BJ (cell line): ENCODE data around the gene AGTRAP. TPM values are rescaled to one million over a fixed set of nuclear protein-coding genes. Genes with fewer than 3 reads are reported as not detected.

Experiments used
- CTCF ChIA-PET: fragments of 350-600 bp; formaldehyde crosslinking; extraction: SDS; loops from one replicate; lab custom pipeline; 2021; ENCODE audit warnings: antibody characterized with exemption, inconsistent platforms; lab: Yijun Ruan, JAX
- POLR2A ChIA-PET: fragments of 300-600 bp; sonication (Branson Sonifier 250); formaldehyde crosslinking; extraction: SDS; loops from one replicate; lab custom pipeline; 2021; ENCODE audit warnings: antibody characterized with exemption; lab: Charles Lee
- DNase-seq: peaks from one replicate; pipeline ENCODE4 v3.0.0-alpha.2; 2011; ENCODE audit warnings: low read depth
- H3K27me3 ChIP-seq: 2 replicates; pipeline ENCODE4 v1.6.0; 2011; ENCODE audit warnings: low read length; ENCODE audit not compliant: control insufficient read depth, insufficient read depth
- H3K36me3 ChIP-seq: 2 replicates; pipeline ENCODE4 v1.5.1; 2011; ENCODE audit warnings: low read length; ENCODE audit not compliant: control insufficient read depth, insufficient read depth
- H3K4me3 ChIP-seq: 2 replicates; pipeline ENCODE4 v1.5.1; 2011; ENCODE audit warnings: low read depth, mild to moderate bottlenecking, control low read depth, low read length
- polyA plus RNA-seq: library from polyadenylated mRNA; depleted of rRNA; stranded (reverse); fragments of >200 nt; gene quantifications from 2 replicates; pipeline ENCODE4 v1.2.3, GENCODE V29; 2011
- TF ChIP-seq, protein P1 (sequence below): IDR thresholded peaks from 2 replicates; pipeline ENCODE4 v1.5.1; 2011; ENCODE audit warnings: low read depth, mild to moderate bottlenecking, control low read depth, inconsistent platforms, low read length, moderate library complexity; ENCODE audit not compliant: insufficient read depth

The AGTRAP gene
- polyA plus RNA-seq, 1 experiment = 64.5 TPM

DNA sequence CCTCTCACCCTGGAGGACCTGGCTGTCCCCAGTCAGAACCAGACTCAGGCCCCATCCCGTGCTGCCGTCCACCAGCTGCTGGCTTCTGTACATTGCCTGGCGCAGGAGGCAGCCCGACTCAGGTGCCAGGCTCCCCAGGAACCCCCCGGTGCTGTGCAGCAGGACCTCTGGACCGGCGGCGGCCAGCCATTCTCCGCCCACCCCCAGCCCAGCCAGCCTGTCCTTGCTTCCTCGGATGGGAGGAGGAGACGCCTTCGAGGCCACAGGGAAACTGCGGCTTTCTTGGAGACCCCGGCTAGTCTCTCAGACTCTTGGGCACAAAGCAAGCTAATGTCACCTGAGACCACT lies 30.5 kb downstream of the AGTRAP start:
- Histone ChIP-seq H3K27me3 (peaks cover 9% of the 10 kb centered on the region), H3K4me3 (no peak overlapping the region), H3K36me3 (no peaks in the 10 kb centered on the region)
- no peak for DNase-seq
- ChIA-PET CTCF (no interaction called here), POLR2A (no interaction called here)
- TF ChIP-seq, protein P1, sequence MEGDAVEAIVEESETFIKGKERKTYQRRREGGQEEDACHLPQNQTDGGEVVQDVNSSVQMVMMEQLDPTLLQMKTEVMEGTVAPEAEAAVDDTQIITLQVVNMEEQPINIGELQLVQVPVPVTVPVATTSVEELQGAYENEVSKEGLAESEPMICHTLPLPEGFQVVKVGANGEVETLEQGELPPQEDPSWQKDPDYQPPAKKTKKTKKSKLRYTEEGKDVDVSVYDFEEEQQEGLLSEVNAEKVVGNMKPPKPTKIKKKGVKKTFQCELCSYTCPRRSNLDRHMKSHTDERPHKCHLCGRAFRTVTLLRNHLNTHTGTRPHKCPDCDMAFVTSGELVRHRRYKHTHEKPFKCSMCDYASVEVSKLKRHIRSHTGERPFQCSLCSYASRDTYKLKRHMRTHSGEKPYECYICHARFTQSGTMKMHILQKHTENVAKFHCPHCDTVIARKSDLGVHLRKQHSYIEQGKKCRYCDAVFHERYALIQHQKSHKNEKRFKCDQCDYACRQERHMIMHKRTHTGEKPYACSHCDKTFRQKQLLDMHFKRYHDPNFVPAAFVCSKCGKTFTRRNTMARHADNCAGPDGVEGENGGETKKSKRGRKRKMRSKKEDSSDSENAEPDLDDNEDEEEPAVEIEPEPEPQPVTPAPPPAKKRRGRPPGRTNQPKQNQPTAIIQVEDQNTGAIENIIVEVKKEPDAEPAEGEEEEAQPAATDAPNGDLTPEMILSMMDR = no peak

GRCh38 chr1:11767922-11768704 lies 32.2 kb downstream of the AGTRAP start:
- CTCF ChIA-PET = interaction anchor here (0.9 kb wide), 1 partner anchor 51 kb away, joined by 3 read pairs; no protein-coding TSS in a partner anchor

GRCh38 chr1:11768821-11769220 lies 32.9 kb downstream of the AGTRAP start:
- Histone ChIP-seq H3K36me3 (no peaks in the 10 kb centered on the region), H3K27me3 (peaks cover 4% of the 10 kb centered on the region), H3K4me3 (no peak overlapping the region)
- CTCF ChIA-PET = interaction anchor here (0.9 kb wide), 1 partner anchor 50 kb away, joined by 3 read pairs; no protein-coding TSS in a partner anchor
- POLR2A ChIA-PET = no interaction called here
- DNase-seq = no peak
- TF ChIP-seq, protein P1 = no peak

More at GRCh38 chr1:11767922-11768704, 32.2 kb downstream of the AGTRAP start:
- H3K36me3 ChIP-seq = no peaks in the 10 kb centered on the region
- POLR2A ChIA-PET = no interaction called here
- DNase-seq = no peak
- TF ChIP-seq, protein P1 = no peak
- no peak overlapping the region for H3K4me3 ChIP-seq
- peaks cover 4% of the 10 kb centered on the region for H3K27me3 ChIP-seq

DNA sequence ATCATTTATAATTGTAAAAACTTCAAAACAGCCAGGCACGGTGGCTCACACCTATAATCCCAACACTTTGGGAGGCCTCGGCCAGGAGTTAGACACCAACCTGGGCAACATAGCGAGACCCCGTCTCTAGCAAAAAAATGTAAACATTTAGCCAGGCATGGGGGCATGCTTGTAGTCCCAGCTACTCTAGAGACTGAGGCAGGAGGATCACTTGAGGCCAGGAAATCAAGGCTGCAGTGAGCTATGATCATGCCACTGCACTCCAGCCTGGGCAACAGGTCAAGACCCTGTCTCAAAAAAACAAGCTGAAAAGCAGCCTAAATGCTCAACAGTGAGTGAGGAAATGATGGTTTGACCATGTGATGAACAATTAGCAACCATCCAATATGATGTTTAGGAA lies 33.3 kb downstream of the AGTRAP start:
- Histone ChIP-seq H3K36me3 (no peaks in the 10 kb centered on the region), H3K4me3 (no peak overlapping the region), H3K27me3 (peaks cover 4% of the 10 kb centered on the region)
- ChIA-PET CTCF (no interaction called here), POLR2A (no interaction called here)
- no peak for DNase-seq
- TF ChIP-seq, protein P1 = no peak

GRCh38 chr1:11770011-11770410 lies 34.1 kb downstream of the AGTRAP start:
- H3K4me3 ChIP-seq = no peak overlapping the region
- TF ChIP-seq, protein P1 = no peak
- H3K36me3 ChIP-seq = no peaks in the 10 kb centered on the region
- ChIA-PET POLR2A (no interaction called here), CTCF (no interaction called here)
- DNase-seq = no peak
- H3K27me3 ChIP-seq = peaks cover 4% of the 10 kb centered on the region
